NOMO-1 (cell line): ENCODE measurements around the gene ZNF35.
"Not testable (repeated sequence)": the region's sequence is repeated elsewhere in the genome, so short reads cannot be mapped to it uniquely, and the experiment has no call there.

Experiments
- DNase-seq, 2 experiments: peaks; one replicate each; lab custom pipeline; 2025; ENCODE audit not compliant: unreplicated experiment in 2 of 2; lab: John Stamatoyannopoulos, UW

Gene ZNF35

GRCh38 chr3:44648564-44649229, at the start of gene ZNF35:
TSS of gene ZNF35 (plus strand) at chr3:44648732. CDS start at chr3:44651068, 2,336 bp downstream.
- DNase-seq: peak; percentile 72 to 77

GRCh38 chr3:44601749-44602148, 46.8 kb upstream of the ZNF35 start:
- no peak for DNase-seq

- no peak for DNase-seq
These were observed 35.9 kb upstream of the ZNF35 start for GRCh38 chr3:44612678-44613077.

DNA sequence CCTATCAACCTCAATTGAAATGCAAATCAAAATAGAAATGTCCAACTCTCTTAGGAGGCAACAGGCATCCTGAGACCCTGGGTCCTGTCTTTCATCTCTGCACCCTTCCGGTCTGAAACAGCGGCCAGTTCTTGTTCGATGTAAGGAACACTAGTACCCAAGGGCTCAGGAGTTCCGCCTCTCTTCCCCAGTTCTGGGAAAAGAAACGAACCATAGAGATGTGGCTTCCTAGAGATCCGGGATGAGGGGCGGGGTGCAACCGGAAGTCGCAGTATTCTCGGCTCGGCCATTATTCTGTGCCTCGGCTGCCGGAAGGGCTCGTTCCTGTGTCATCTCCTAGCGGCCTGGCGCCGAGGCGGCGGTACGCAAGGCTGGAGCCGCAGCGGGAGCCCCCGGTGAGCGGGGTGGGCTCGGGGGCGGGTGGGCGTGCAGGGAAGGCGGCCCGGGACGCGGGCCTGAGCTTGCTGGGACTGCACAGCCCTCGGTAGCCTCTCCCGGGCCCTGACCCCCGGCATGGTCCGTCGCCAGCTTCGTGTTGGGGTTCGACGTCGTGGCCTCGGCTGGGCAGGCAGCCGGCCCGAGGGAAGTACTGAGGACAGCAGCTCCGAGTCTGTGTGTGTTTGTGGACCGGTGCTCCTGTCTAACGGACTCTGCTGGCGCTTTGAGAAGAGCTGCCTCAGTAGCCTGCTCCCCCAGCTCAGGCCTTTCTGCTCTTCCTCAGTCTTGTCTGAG, 23.6 kb upstream of the ZNF35 start, which contains the start of gene ZNF197:
TSS of gene ZNF197 (plus strand) at position 288 of the 732 bp plus-strand sequence. CDS start 4,119 bp downstream, outside the sequence.
- peak; percentile 52 to 65 for DNase-seq

DNA sequence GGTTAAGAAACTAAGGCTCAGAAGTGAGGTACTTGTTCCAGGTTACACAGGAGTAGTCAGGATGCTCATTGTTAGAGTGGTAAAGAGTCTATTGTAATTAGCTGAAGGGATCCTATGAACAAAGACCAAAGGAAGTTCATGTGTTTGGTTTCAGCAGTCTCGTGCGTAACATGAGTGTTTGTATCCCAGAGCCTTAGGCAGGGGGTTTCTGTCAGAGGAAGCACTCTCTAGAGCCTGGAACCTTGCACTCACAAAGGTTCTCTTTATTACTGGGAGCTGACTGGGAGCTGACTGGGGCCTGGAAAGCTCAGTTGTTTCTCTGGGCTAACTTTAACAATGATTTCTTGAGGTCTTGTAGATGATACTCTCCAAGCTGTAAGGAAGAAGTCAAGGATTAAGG, 19.8 kb upstream of the ZNF35 start:
- DNase-seq: no peak

- no peak for DNase-seq
These were observed 16.3 kb upstream of the ZNF35 start for GRCh38 chr3:44632193-44632592.

GRCh38 chr3:44642337-44642736, 6.2 kb upstream of the ZNF35 start:
- DNase-seq: no peak

- DNase-seq: no peak
These were observed 5.5 kb upstream of the ZNF35 start for GRCh38 chr3:44643024-44643423.

DNA sequence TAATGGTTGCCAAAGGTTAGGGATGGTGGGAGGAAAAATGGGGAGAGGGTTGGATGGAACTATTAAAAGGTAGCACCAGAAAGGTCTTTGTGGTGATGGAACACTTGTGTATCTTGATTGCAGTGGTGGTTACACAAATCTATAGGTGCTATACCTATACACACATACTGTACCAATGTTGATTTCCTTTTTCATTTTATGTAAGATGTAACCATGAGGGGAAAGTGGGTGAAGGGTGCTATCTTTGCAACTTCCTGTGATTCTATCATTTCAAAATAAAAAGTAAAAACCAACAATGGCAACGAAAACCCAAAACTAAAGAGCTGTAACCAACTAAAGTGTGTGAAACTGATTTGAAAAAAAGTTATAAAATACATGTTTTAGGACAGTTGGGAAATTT, 761 bp upstream of the ZNF35 start:
- DNase-seq: no peak

DNA sequence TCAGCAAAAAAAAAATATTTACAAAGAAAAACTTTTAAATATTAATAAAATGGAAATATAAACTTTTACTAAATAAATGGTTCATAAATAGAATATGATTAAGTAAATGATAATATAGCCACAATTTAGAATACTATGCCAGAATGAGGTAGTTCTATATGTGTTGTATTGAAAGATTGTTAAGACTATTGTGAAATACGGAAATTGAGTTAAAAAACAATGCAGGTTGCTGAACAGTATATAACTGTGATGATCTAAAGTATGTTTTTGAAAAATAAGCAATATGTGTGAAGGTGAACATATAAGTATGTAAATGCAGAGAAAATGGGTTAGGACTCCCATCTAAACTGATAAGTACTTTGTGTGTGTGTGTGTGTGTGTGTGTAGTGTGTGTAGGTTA, 1.2 kb downstream of the ZNF35 start:
- no peak for DNase-seq

DNA sequence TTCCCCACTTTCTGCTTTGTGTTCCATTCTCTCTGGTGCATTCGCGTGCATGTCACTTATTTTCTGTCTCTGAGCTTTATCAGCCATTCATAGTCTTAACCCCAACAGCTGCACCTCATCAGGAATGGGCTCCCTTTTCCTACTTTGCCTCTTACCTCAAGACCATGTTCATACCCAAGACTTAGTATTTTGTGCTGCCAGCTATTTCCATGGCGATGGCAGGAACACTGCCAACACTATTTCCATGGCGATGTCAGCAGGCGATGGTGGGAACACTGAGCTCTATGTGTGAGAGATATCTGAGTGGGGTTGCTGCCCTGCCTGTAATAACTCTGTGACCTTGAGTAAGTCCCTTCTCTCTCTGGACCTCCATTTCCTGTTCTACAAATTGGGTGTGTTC, 5.5 kb downstream of the ZNF35 start:
- DNase-seq: no peak

GRCh38 chr3:44659015-44659414, 10.5 kb downstream of the ZNF35 start:
- no peak for DNase-seq

- DNase-seq: no peak
These were observed 10.9 kb downstream of the ZNF35 start for GRCh38 chr3:44659434-44659833.

DNA sequence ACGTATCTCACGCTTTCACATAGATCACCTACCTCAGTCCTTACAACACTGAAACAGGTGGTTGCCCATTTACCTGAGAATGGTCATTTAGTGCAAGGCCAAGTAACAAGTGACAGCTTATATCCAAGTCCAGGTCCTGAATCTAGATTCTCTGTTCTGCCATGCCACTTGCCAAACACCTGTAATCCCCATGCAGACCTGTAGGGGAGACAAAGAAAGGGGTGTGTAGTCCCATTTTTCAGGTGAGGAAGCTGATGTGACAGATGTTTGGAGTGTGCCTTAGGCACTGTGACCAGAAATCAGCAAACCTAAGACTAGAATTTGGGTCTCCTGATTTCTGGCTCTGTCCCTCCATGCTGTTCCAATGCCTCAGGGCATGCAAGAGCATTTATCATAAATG, 12.7 kb downstream of the ZNF35 start:
- no peak for DNase-seq

DNA sequence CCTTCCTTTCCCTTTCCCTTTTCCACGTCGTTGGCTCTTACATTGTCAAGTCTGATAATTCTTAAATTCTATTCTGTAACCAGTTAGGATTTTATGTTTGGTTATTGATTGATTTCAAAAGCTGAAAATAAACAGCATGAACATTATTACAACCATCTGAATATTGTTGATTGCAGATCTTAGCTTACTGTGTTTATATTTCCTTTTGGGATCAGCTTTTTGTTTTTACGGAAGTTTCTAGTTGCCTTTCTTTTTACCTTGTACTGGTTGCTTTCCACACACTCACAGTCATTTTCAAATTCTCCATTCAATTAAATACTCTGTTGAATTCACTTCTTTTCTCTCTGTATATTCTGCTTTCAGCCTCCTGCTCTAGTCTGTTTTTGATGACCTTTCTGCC, 16.6 kb downstream of the ZNF35 start:
- DNase-seq: no peak

DNA sequence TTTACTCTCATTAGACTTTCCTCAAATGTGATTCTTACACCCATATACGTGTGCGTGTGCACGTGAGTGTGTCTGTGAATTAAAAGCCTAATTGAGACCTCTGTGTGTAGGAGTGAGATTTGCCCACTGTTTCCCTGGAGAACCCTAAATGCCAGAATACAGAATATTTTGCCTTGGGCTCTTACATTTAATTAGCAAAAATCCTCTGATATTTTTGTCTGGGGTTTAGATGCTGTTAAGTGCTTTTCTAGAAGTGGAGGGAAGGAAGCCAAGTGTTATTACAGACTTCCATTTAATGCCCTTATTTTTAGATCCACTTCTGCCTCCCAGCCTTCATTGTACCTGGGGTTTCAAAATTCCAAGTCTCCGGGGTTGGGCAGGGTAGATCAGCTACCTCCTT, 17.8 kb downstream of the ZNF35 start:
- DNase-seq: no peak

DNA sequence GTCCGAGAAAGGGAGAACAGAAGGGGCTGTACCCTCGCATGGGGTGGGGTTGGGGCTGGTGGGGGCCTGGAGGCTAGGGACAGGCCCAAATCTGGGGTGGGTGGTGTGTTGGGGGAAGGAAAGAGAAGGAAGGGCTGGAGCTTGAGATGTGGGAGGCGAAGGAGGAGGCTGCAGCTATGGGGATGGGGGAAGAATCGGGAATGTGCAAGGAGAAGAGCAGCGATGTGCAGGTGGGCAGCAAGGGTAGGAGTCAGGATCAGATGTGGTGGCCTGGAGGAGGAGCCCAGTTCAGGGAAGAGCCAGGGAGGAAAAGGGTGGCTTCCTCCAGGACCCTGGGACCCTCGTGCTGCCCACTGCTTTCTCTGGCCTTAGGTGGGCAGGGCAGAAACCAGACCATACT, 21.2 kb downstream of the ZNF35 start:
- no peak for DNase-seq

GRCh38 chr3:44673466-44673865, 24.9 kb downstream of the ZNF35 start:
- not testable (repeated sequence) for DNase-seq

DNA sequence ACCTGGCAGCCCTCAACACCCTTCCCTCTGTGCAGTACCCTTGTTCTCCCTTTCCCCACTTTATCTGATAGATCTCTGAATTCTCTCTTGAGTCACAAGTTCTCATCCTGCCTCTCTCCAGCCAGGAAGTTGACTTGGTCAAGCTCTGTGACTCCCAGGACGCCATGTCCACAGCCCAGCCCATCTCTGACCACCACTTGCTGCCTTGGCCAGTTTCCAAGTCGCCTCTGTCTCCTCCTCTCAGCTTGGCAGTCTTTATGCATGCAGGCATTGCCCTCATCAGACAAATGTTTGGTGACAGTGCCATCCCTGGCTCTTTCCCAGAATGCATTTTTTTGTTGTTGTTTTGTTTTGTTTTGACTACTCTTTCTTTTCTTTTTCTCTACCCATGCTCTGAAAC, 25.7 kb downstream of the ZNF35 start:
- DNase-seq: no peak

DNA sequence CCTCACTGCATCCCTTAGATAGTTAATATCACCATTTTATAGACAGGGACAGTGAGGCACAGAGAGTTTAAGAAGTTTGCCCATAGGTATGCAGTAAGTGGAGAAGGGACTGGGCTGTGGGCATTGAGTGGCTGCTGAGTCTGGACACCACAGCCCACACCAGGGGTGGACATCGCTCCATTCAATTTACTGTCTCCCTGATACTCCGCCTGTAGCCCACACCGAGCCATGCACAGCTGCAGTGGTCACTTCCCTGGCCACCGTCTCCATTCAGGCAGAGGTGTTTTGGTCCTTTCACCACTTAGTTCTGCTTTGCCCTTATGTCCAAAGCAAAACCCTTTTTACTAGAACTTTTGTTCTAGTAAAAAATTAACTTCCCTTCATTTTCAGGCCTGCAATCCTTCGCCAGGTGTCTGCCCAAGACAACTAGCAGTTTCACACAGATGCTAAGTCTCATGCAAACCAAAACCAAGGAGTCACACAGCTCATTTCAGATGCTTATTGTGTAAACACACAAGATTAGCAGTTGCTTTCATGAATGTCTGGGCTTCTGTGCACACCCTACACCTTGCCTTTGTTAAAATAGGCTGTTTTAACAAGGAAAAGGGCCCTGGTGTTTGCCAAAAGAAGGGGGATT, 30.1 kb downstream of the ZNF35 start:
- no peak for DNase-seq

DNA sequence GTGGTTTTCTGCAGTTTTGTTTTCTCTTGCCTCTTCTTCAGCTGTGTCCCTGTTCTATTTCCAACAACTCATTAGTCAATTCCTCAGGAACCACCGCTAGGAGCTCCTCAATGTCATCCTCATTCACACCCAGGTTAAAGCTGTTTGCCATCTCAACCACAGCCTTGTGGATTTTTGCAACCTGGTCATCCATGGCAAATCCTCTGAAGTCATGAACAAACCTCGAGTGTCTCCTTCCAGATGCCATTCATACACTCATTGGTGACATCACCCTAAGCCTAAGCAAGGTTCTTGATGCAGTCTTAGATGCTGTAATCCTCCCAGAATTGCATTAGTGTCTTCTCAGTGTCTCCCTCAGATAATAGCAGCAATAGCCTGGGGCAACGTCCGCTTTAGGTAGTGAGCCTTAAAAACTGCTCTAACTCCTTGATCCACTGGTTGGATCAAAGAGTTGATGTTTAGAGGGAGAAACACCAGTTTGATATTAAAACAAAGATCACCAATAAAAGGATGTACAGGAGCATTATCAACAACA, 32.5 kb downstream of the ZNF35 start:
- DNase-seq: no peak
